T1000 (cell line): ENCODE results near the gene FEZF1.

Source experiments
- DNase-seq: peaks from one replicate; lab custom pipeline; 2025; ENCODE audit warnings: mixed read lengths; lab: John Stamatoyannopoulos, UW

The FEZF1 gene

GRCh38 chr7:122304319-122304975, at the start of gene FEZF1:
FEZF1 (minus strand) TSS chr7:122304750; CDS start chr7:122304437, 313 bp downstream.
- peak; percentile 36 for DNase-seq

DNA sequence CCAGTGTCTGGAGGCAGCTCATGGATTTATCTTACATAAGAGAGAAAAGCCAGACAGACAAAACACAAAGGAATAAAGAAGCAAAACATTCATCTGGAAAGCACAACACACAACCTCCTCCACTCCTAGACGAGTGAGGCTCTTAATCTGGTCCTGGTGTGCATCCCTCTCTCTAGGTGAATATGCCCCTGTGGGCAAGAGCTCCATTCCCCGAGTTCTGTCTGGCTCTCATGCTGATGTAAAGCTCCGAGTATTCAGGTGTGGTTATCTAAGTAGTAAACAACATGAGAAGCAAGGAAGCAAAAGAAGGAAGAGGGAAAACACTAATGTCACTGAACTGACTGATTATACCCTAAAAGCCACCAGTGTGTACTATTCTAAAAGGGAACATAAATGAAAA, 47.9 kb upstream of the FEZF1 start:
- DNase-seq: no peak

DNA sequence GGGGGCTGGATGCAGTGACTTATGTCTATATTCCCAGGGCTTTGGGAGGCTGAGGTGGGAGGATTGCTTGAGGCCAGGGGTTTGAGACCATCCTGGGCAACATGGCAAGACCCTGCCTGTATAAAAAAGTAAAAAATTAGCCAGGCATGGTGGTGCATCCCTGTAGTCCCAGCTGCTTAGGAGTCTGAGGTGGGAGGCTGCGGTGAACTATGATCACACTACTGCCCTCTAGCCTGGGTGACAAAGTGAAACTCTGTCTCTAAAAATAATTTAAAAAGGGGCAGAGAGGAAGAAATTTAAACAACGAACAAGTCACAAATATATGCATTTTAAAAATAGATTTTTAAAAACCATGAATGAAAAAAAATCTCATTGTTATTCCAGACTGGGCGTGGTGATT, 46.2 kb upstream of the FEZF1 start:
- DNase-seq: no peak

DNA sequence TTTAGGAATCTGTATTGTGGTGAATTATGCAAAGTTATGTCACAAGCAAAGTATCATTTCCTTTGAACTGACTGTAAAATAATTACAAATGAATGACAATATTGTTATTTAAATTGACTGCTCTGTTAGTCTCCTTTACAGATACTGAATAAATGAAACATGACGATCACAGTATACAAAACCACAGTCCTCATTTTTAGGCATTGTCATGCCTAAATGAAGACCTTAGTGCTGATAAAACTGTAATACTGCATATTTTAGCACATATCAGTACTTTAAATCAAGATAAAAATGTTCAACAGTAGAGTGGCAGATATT, 39.7 kb upstream of the FEZF1 start:
- DNase-seq: no peak

GRCh38 chr7:122343601-122344302, 39.2 kb upstream of the FEZF1 start:
- DNase-seq: no peak

- DNase-seq: no peak
Measured at GRCh38 chr7:122340427-122340826, 35.9 kb upstream of the FEZF1 start.

- no peak for DNase-seq
Measured at GRCh38 chr7:122339145-122339904, 34.8 kb upstream of the FEZF1 start.

- no peak for DNase-seq
Measured at GRCh38 chr7:122337011-122337410, 32.5 kb upstream of the FEZF1 start.

GRCh38 chr7:122329145-122329802, 24.7 kb upstream of the FEZF1 start:
- no peak for DNase-seq

DNA sequence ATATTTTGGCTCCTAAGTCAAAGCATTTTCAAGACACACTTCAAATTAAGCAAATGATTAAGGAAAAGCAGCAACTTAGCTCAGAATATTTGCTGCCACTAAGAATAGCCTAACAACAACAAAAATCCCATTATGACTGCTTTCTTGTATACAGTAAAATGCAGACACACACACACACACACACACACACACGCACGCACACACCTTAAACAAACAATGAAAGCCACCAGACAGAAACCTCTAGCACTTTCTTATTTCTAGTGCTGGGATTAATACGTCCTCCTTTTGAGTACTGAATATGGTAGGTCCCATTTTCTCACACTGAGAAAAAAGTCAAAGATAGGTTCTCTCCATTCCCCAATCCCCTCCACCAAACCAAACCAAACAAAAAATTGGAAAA, 23.4 kb upstream of the FEZF1 start:
- no peak for DNase-seq

DNA sequence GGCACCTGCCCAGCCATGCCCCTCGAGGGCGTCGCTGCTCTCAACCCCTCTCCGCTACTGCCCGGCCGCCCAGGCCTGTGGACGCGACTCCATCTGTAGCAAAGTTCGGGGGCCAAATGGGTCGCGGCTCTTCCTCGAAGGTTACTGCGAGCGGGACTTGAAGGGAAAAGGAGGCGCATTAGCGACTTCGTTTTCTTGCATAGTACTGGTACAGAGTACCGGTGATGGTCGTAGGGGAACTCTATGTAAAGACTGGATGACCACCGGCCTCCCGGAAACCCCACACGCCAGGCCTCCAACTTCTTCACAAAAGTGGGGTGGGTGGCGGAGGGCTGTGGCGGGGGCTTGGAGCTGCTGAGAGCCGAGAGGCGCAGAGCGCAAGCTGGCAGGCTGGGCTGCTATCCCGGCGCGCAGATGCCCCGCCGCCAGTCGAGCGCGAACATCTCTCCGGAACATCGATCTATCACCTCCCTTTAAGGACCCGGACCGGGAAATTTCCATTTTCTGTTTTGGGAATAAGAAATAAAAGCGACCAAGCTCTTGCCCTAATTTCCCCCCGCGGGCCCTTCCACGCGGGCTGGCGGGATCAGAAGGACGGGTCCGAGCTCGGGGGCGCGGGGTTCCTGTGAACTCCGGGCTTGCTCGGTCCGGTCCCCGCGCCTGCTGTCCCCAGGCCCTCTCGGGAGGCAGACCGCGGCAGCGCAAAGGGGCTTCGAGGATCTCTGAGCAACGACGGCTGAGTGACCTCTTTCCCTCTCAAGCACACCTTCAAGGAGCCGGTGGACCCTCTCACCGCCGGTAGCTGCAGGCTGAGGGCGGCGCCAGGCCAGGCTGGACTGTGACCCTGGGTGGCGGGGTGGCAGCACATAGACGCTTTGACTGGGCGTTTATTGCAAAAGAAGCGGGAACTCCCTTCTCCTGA, 12.2 kb upstream of the FEZF1 start:
- DNase-seq: no peak

DNA sequence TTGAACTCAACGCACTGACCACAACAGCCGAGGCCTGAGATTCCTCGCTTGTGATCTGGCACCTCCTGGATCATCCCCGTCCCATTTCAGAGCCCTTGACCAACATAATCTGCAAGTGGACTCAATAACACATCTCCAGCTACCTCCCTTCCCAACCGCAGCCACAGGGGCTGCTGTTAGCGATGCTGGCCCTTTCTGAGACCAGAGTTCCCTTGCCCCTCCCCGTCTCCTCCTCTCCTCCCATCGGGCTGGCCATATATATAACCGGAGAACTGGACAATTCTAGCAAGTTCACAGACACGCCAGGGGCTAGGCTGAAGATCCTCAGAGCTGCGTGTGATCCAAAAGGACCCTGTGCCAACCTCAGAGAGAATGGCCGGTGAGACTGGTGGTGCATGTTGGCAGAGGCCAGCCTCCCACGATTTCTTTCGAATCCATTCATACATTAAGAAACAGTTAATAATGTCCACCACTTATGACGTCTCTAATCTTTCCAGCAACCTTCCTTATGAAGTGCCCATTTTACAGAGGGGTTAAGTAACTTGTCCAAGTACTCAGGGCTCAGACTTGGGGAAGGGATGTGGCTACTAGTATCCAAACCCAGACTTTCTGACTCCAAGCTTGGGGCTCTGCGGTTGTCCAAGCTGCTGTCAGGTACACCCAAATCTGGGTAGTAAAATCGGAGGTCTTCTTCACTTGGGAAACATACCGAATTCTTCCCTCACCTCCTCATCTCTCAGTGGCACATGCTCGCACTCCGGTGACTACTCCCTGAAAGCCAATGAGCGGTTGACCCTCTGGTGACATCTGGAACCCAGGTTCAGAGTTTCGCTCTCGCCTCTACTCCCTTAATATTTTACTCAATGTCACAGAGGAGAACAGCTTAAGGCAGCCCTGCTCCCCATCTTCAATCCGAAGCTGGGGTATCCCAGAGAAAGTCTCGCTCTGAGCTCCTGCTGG, 11.2 kb upstream of the FEZF1 start:
- DNase-seq: no peak

DNA sequence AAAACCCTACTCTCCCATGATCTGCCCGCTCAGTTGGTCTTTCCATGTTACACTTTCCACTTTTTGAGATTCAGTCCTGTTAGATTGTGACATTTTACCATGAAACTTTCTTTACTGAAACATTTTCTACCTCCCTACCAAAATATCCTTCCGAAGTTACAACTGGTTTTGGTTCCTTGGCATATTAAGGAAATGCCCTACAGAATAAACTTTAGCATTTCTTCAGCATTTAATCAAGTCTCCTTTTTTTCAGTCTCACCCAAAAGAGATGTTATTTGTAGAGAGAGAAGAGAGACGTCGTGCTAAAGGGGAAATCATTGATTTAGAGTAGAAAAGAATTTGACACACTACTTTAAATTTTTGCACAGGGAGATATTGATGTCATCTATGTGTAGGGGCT, 9.7 kb upstream of the FEZF1 start:
- DNase-seq: no peak

DNA sequence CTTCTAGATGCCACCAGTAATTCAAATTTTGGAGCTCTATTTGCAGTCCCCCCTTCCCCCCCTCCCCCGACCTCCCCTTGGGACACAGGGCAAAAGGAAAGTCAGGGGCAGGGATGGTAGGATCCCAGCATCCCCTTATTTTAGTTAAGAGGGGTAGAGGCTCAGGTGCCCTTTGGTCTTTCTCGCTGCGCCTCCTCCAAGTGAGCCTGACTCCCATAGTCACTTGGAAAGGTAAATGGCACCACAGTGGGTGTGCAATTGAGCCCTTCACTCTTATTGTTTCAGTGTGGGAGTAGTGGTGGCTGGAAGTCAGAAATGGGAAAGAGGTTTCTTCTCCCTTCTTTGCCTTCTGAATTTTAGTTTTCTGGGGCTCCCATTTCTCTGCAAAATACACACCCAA, 8.2 kb upstream of the FEZF1 start:
- DNase-seq: no peak

DNA sequence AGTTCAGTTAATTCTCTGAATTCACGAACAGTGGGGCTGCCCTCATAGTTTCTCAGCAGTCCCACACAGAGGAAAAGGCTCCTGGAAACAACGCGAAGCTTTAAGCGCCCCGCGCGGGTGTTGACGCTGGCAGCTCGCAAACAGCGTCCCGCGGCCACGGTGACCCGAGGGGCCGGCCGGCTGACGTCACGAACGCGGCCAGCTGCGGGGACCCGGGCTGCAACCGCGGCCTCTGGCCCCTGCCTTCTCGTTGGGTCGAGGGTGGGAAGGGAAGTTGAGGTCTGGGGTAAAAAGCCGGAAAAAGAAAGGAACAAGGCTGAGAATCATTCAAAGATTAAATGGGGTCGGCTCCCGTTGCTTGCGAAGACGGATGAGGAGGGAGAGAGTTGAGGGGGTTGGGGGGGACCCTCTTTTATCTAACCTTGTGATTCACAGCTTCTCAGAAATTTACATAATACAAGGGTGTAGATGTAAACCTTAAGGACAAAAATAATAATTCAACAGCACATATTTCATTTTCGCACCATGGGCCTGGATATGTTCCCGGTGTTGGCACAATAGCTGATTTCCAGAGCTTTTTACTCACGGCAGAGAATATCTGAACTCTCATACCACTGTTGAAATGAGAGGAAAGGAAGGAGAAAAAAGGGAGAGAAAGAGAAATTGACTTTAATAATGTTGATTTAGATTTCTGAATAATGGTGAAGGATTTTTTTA, 7.3 kb upstream of the FEZF1 start:
- no peak for DNase-seq

DNA sequence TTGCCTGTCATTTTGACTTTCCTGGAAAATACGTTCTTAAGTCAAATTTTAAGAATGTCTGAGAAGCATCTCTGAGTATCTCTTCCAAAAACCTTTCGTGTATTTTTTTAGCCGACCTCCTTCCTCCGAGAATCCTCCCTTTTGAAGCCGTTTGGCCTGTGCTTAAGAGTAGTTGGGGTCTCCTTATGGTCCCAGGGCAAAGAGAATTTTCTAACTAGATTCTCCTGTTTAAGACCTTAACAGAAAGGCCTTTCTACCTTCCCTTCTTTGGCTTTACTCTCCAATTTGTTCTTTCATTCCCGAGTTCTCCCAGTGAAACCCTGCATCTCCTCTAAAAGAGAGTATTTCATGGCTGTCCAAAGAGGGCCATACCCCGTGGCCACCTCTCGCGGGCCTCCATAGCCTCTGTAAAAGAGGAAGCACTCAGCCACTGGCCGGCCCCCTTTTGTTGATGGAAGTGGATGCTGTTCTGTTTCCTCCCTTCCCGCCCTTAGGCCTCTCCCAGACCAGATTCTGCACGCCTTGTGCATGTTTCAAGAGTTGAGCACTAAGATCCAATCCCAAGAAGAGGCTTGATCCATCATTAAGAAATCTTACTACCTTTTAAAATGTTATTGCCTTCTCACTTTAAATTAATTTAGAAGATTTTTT, 6.6 kb upstream of the FEZF1 start:
- no peak for DNase-seq

DNA sequence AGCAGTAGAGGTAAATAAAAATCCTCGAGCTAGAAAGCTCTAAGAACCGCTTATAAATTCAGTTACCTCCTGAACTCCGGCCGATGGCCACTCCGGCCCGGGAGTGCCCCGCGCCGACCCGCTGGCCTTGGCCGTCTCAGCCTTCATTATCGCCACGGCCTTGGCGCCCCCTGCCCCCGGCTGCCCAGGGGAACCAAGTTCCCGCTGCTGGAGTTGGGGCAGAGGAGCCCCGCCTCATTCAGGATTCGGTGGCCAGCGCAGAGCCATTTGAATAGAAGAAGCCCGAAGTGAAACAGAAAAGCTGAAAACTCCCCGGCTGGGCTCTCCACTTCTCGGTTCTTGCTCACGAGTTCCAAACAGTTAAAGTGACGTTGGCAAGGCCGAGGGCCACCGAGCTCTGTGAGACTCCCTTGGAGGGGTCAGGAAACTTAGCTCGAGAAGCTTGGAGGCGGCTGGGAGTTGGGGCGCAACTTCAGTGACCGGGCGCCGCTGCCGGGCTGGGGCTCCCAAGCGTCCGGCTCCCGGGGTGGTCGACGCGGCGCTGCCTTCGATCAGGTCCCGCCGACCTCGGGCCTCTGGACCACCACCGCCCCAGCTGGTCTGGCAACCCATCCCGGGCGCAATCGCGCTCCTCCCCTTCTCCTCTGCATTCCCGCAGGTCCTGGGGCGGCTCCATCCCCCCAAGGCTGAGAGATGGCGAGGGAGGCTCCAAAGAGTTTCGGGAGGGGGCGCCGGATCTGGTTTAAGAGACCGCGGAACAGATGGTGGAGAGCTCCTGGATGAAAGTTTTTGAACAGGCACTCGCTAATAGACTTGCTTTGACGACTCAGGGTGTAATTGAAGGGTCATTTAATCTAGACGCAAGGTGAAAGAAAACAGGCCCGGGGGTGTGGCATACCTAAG, 5.8 kb upstream of the FEZF1 start:
- DNase-seq: no peak

- no peak for DNase-seq
Measured at GRCh38 chr7:122309421-122309820, 4.9 kb upstream of the FEZF1 start.
